GOT3 (cell line): ENCODE results near the gene EVPLL.
"Not testable (repeated sequence)": the region's sequence is repeated elsewhere in the genome, so short reads cannot be mapped to it uniquely, and the experiment has no call there.

Source experiments
- DNase-seq: peaks from one replicate; lab custom pipeline; 2025; ENCODE audit warnings: mixed read lengths; lab: John Stamatoyannopoulos, UW

The EVPLL gene

DNA sequence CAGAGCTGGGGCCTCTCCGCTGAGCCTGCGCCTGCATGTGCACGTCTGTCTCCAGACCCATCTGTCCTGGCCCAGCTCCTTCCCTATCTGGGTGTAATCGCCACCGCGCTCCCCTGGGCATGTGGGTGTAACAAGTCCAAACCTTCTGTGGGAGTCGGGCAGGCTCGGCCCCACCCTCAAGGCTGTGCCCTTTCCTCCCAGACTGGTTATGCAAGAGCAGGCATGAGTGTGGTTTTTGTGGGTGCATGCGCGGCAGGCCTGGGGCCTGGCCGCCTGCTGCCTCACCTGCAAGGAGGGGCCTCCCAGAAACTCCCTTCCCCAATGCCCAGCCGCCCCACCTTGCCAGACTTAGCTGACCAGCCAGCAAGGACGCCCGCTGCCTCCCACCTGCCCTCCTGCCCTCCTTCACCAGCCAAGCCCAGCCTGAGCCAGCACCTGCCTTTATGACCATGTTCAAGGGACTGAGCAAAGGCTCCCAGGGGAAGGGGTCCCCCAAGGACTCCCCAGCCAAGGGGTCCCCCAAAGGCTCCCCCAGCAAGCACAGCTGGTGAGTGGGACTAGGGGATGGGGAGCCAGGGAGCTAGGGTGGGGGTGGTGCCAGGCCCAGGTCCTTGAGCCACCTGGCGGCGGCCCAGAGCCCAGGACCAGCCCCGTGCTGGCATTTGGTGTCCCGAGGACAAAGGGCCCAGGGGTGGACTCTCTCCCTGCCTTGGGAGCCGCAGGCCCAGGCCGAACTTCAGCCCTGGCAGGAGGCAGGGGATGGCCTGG is at the start of gene EVPLL:
Gene EVPLL, plus strand, starts transcription at position 342 of the 768 bp plus-strand sequence. CDS start 3,160 bp downstream, outside the sequence.
- DNase-seq: no peak

DNA sequence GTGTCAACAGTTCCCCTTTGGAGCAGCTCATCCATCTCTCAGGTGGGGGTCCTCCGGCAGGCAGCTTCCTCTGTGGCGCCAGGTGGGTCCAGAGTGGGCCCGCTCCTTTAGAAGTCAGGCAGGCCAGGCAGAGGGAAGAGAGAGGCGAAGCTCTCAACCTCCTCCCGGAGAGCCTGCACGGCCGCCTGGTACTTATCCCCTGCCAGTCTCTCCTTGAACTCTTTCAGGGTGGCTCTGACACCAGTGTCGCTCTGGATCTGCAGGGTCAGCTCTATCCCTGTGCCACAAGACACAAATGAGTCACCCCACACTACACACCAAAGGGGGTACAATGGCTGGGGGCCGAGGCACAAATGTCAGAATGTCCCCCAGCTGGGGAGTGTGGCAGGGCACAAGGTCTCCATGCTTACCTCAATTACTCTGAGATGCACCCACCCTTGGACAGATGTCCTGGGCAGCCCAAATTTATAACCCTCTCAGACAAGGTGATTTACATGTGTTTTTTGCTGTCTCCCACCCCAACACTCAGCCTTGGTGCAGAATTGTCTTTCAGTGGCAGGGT is 48.9 kb upstream of the EVPLL start:
- DNase-seq: no peak

- DNase-seq: no peak
Measured at GRCh38 chr17:18331879-18332278, 45.7 kb upstream of the EVPLL start.

- no peak for DNase-seq
Measured at GRCh38 chr17:18332909-18333489, 44.6 kb upstream of the EVPLL start.

GRCh38 chr17:18338158-18338557 is 39.4 kb upstream of the EVPLL start:
- not testable (repeated sequence) for DNase-seq

DNA sequence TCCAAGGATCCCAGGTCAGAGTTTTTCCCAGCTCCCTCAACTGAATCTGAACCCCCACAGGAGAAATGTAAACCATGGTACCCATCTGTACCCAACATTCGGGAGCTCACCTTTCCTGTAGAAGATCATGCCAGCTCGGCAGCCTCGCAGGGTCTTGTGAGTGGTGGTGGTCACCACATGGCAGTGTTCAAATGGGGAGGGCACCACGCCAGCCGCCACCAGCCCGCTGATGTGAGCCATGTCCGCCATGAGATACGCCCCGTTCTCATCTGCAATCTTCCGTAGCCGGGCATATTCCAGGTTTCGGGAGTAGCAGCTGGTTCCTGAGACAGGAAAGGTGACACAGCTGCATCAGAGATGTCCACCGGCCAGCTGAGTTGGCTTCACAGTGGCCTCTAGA is 37.6 kb upstream of the EVPLL start:
- DNase-seq: no peak

GRCh38 chr17:18344021-18344420 is 33.6 kb upstream of the EVPLL start:
- no peak for DNase-seq

DNA sequence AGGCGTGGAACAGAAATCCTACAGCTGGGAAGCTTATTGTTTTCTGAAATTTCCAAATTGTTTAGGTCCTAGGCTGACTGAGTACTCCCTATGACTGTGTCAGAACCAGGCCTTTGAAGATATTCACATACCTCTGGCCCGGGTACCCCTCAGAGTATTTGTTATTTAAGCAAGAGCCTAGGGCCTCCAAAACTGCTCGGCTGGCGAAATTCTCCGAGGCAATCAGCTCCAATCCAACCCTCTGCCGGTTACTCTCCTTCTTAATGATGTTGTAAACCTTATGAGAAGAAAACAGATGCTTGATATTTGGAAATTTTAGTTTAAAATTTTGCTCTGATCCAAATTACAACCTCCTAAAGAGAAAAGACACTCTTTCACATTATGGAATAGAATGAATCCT is 24.0 kb upstream of the EVPLL start:
- DNase-seq: no peak

DNA sequence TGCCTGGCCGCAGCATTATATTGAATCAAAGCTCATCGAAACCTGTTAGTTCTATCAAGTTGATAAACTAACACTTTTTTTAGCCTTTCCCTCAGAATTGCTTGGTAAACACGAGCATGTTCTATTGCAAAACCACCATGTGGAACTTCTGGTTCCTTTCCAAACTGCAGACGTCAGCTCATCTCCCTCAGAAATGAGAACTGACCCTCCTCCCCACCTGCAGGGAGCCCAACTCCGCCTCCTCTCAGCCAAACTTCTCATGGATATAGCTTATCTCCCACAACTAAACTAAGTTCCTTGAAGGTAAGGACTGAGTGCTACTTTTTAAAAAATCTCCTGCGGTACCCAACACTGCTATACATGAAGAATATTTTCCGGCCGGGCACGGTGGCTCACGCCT is 21.0 kb upstream of the EVPLL start:
- no peak for DNase-seq

DNA sequence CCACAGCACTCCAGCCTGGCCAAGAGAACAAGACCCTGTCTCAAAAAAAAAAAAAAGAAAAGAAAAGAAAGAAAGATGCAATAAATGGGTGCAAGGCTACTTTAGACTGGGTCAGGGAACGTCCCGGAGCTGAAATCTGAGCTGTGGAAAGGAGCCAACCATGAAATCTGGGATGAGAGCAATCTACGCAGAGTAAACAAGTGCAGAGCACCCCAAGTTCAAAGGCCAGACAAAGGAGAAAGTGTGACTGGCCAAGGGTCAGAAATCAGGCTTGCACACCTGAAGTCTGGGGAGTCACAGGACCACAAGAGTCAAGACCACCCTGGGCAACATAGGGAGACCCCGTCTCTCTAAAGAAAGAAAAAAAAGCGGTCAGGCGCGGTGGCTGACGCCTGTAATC is 17.1 kb upstream of the EVPLL start:
- DNase-seq: no peak

GRCh38 chr17:18361837-18362697 is 15.5 kb upstream of the EVPLL start:
- no peak for DNase-seq

DNA sequence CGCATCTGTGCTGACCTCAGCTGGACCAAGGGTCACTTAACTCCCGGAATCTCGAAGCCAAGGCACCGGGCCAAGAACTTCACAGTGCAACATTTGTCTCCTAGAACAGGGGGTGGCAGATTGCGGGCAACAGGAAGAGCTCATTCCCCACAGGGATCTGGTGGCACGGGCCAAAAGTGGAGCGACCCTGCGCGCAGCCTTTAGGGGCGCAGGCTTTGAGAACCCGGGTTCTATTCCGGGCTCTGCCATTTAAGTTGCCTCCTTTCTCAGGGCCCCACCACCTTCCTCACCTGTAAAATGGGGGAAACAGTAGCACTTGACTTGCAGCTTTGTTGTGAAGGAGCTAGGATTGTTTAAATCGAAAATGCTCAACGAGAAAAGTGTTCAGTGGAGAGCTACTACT is 14.9 kb upstream of the EVPLL start:
- DNase-seq: no peak

DNA sequence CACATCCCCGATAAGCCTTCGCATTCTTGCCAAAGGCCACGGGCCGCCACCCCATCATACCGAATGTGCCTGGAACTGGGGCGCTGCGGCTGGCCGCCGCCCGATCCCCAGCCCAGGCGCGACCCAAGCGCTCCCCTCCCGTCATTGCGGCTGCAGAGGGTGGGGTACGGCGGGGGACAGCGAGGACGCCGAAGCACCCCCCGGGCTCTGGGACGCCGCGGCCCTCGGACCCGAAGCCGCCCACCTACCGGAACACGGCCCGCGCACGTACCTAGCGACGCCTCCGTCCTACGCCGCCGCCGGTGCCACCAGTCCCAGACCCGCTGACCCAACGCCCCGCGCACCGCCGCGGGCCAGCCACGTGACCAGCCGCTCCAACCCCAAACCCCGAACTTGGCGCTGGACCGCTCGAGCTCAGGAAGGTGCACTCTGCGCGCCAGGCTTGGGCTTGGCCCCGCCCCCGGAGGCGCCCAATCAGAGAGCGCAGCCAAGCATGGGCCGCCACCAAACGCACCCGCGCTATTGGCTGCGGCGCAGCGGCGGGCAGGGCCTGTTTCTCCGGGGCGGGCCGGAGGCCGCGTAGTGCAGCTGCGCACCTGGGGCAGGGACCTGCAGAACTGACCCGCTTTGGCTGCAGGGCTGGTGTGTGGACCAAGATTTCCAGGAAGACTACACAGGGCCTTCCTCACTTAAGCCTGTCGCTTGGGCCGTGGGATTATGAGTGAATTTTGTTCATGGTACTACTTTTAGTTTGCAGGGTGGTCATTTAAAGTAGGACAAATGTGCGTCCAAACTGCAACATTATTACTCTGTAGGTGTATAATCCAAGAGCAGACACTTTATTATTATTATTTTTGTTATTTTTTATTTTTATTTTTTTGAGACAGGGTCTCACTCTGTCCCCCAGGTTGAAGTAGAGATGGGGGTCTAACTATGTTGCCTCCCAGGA is 14.2 kb upstream of the EVPLL start, which contains the start of gene SHMT1:
Gene SHMT1, minus strand, starts transcription at position 450 of the 949 bp plus-strand sequence. CDS start 7,569 bp downstream, outside the sequence.
- DNase-seq: peak; percentile 64

DNA sequence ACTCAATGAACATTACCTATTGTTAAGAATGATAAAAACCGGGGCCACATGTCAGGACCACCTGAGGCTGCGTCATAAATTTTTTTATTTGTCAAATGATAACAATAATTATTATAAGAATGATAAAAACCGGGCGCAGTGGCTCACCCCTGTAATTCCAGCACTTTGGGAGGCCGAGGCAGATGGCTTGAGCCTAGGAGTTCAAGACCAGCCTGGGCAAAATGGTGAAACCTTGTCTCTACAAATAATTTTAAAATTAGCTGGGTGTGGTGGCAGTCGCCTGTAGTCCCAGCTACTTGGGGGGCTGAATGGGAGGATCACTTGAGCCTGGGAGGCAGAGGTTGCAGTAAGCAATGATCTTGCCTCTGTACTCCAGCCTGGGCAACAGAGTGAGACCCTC is 13.4 kb upstream of the EVPLL start:
- no peak for DNase-seq

GRCh38 chr17:18368946-18369345 is 8.6 kb upstream of the EVPLL start:
- no peak for DNase-seq

GRCh38 chr17:18370761-18371160 is 6.8 kb upstream of the EVPLL start:
- DNase-seq: no peak

DNA sequence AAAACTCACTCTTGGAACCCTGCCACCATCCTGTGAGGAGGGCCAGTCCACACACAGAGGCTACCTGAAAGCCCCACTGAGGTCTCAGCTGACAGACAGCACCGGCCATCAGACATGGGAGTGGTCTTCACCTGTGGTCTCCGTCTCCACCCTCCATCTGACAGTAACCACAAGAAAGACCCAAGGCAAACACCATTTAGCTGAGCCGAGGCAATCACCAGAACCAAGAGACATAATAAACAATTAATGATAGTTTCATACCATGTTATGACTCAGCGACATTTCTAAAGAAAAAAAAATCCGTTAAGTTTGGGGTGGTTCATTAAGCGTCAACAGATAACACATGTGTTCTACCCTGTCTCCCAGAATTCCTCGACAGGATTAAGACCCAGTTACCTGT is 6.1 kb upstream of the EVPLL start:
- no peak for DNase-seq

DNA sequence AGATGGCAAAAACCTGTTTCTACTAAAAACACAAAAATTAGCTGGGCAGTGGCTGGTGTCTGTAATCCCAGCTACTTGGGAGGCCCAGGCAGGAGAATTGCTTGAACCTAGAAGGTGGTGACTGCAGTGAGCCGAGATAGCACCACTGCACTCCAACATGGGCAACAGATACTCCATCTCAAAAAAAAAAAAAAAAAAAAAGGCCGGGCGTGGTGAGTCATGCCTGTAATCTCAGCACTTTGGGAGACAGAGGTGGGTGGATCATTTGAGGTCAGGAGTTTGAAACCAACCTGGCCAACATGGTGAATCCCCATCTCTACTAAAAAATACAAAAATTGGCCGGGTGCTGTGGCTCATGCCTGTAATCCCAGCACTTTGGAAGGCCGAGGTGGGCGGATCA is 4.4 kb upstream of the EVPLL start:
- DNase-seq: not testable (repeated sequence)

GRCh38 chr17:18374216-18374615 is 3.4 kb upstream of the EVPLL start:
- no peak for DNase-seq

DNA sequence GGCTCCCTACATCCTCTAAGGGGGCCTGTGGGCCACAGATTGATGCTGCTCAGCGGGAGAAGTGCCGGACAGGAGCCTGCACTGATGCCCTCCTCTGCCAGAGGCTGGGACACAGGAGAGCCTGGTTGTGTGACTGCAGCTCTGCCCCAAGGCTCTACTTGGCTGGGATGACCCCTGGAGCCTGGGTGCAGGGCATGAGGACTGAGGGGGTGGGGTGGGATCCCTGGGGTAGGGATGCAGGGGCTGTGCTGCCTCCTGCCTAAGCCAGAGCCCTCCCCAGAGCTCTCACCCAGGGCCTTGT is 577 bp downstream of the EVPLL start:
- no peak for DNase-seq

- not testable (repeated sequence) for DNase-seq
Measured at GRCh38 chr17:18378614-18379013, 1.0 kb downstream of the EVPLL start.
